ENCODE measurements around the gene TRAPPC3L.

- no peak for TF ChIP-seq USF2 (IDR thresholded peaks at IDR 0.05)
- no peak for TF ChIP-seq POLR2A (IDR thresholded peaks at IDR 0.05; ENCODE audit: low read length)
- TF ChIP-seq MYC (IDR thresholded peaks at IDR 0.05; ENCODE audit: borderline replicate concordance, low read length): no peak
- TF ChIP-seq, protein P1, sequence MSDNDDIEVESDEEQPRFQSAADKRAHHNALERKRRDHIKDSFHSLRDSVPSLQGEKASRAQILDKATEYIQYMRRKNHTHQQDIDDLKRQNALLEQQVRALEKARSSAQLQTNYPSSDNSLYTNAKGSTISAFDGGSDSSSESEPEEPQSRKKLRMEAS (IDR thresholded peaks at IDR 0.05): no peak
- TF ChIP-seq, protein P2, sequence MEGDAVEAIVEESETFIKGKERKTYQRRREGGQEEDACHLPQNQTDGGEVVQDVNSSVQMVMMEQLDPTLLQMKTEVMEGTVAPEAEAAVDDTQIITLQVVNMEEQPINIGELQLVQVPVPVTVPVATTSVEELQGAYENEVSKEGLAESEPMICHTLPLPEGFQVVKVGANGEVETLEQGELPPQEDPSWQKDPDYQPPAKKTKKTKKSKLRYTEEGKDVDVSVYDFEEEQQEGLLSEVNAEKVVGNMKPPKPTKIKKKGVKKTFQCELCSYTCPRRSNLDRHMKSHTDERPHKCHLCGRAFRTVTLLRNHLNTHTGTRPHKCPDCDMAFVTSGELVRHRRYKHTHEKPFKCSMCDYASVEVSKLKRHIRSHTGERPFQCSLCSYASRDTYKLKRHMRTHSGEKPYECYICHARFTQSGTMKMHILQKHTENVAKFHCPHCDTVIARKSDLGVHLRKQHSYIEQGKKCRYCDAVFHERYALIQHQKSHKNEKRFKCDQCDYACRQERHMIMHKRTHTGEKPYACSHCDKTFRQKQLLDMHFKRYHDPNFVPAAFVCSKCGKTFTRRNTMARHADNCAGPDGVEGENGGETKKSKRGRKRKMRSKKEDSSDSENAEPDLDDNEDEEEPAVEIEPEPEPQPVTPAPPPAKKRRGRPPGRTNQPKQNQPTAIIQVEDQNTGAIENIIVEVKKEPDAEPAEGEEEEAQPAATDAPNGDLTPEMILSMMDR (IDR thresholded peaks at IDR 0.05): no peak
- no peak for TF ChIP-seq RFX5 (IDR thresholded peaks at IDR 0.05)
- no peak for TF ChIP-seq CEBPB (IDR thresholded peaks at IDR 0.05)
- no peak for TF ChIP-seq NFE2L2 (conservative IDR thresholded peaks at IDR 0.05; ENCODE audit: low read length)
- no peak for TF ChIP-seq REST (IDR thresholded peaks at IDR 0.05)
- no peak for TF ChIP-seq RAD21 (conservative IDR thresholded peaks at IDR 0.05 in 1 of 2, IDR thresholded peaks at IDR 0.05 in 1 of 2)
- TF ChIP-seq HDAC2 (IDR thresholded peaks at IDR 0.05): no peak
- no peak for TF ChIP-seq PHF8 (IDR thresholded peaks at IDR 0.05; ENCODE audit: borderline replicate concordance, low read depth)
- TF ChIP-seq ZFP36 (IDR thresholded peaks at IDR 0.05; ENCODE audit: borderline replicate concordance, partially characterized antibody): no peak
Measured at GRCh38 chr6:116550796-116551195, 5.3 kb upstream of the TRAPPC3L start.

Data from A549 (cell line).